Right forelimb (tissue), 1 donor: ENCODE results near the gene PRPF40A.

Experiments
- DNase-seq: peaks from one replicate; pipeline ENCODE4 v3.0.0-alpha.2; 2018

PRPF40A gene

GRCh38 chr2:152613235-152613634 lies 104.0 kb downstream of the PRPF40A start:
- DNase-seq = no peak

DNA sequence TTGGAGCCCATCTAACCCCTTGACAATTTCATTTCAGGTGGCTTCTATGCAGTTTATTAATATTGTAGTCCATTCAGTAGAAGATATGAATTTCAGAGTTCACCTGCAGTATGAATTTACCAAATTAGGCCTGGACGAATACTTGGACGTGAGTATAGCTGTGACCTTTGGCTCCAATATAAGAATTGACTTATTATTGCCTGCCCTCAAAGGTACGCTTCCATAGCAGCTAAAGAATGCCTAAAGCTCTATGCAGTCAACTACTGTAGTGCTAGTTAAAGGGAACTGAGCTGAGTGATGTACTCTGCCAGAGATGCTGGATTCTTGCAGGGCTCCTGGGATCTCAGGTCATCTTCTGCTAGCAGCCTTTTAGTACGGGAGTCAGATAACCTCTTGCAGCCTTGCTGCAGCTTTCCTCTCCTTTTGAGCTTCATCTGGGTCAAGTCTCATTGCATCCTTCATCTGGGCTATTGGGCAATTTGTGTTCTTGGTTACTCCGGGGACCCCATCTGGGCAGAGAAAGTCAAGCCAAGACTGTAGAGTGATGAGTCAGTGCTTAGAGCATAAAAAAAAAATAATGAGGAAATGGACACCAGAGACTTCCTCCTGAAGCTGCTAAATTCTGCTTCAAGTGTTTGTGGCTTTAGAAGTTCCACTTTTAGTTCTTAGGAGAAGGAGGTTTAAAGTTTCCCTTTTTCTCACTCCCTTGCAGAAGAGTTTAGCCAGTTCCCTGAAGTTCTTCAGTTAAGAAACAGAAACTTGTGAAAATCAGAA lies 105.6 kb downstream of the PRPF40A start:
- DNase-seq = peak; percentile 50

DNA sequence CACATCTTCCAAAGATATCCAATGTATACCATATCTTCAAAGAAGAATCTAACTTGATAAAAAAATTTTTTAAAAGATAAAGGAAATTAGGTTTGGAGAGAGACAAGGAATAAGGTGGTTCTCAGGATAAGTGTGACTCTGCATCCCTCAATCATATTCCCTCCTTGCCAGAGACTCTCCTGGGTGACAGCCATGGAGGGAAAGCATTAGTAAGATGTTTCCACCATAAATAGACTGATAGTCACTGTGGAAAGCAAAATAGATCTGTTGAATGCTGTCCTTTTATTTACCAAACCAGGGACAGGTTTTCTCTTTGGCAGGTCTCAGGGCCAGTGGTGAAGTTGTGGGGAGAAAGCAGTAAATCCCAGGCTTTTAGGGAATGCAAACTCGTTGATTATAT lies 107.6 kb downstream of the PRPF40A start:
- DNase-seq = no peak

DNA sequence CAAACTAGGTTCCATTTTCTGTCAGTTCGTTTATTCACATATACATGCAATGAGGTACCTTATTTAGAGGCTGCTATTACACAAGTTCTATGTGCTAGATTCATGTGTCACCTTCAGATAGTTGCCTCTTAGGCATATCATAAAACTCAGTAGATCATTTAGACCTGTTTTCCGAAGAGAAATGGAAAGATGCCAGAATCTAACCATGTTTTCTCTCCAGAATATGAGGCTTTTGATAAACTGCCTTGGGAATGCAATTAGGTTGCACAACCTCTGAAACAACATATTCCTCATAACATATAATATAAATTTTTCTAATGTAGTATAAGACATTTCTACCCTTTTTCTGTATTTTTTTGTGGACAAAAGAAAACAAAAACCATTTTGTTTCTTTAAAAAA lies 108.1 kb downstream of the PRPF40A start:
- DNase-seq = no peak

DNA sequence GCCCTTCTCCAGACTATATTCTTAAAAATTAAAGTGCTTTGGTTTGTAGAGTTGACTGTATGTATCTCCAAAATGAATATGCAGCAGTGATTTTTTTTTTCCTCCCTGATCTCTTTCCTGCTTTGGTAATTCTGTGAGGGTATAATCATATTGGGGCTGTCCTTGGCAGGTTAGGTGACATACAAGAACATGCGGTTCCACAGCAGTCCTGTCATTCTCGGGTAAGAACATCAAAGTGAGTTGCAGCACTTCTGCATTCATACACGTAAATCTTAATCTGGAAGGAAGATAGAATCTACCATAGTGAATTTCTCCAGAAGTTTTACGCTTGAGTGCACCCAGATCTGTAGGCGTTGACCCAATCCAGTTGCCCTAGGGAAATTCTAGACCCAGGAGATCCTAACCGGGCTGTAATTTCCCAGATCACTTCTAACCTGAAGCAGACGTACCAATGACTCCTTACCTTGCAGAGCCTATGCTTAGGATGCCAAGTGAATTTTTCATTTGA lies 109.4 kb downstream of the PRPF40A start:
- DNase-seq = no peak

GRCh38 chr2:152606941-152607340 lies 110.3 kb downstream of the PRPF40A start:
- DNase-seq = no peak

DNA sequence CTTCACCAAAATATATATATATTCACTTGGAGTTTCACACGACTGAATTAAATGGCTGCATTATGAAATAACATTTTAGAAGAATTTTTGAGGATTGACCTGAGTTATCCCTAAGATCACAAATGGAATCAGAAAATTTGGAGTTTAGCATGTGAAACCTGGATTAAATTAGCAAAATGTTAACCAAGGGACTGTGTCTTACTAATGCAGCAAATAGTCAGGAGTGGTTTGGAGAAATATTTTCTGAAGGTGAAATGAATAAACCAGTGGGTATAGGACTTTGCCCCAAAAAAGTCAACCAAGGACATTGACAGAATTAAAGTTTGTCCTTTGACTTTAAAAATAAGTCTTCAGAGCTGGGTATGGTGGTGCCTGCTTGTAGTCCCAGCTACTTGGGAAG lies 111.2 kb downstream of the PRPF40A start:
- no peak for DNase-seq

DNA sequence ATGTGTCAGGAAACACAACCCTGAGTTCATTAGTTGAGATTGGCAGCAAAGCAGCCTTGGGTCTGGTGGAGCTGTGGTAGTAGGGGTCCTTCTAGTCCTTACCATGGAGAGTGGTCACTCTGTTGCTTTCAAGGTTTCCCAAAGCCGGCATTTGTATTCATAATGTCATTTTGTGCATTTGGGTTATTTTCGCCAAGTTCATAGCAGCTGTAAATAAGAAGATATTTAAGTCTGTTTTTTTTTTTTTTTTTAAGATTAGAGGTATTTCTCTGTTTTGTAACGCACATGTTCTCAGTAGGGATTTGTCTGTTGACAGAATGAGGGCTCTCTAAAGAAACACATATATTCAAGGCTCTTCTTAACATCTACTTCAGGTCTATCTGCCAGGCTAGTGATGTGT lies 114.1 kb downstream of the PRPF40A start:
- DNase-seq = no peak

GRCh38 chr2:152602750-152603149 lies 114.5 kb downstream of the PRPF40A start:
- DNase-seq = no peak
